Measurements from ENCODE around the gene AOPEP.

GRCh38 chr9:94685359-94685758 is 41.1 kb upstream of the AOPEP start:
- TF ChIP-seq CTCF (IDR thresholded peaks at IDR 0.05) (no peak), POLR2A (IDR thresholded peaks at IDR 0.05; ENCODE audit: low read depth) (no peak), POLR2AphosphoS5 (IDR thresholded peaks at IDR 0.05) (no peak)

All from esophagus muscularis mucosa (tissue), 3 donors.